GM19328 (cell line): ENCODE data around the gene SRMS.

Source experiments
- ATAC-seq: cut with Tn5 transposase; IDR thresholded peaks from one replicate; pipeline ENCODE4 v1.9.1; 2021; ENCODE audit warnings: mild to moderate bottlenecking, moderate library complexity; ENCODE audit not compliant: unreplicated experiment

SRMS gene

GRCh38 chr20:63547725-63548480 is at the start of gene SRMS:
TSS of gene SRMS (minus strand) at chr20:63547749. CDS start at chr20:63547463, 286 bp downstream.
- no peak for ATAC-seq

- no peak for ATAC-seq
Measured at GRCh38 chr20:63596423-63596822, 48.9 kb upstream of the SRMS start.

- no peak for ATAC-seq
Measured at GRCh38 chr20:63595416-63596127, 48.0 kb upstream of the SRMS start.

- no peak for ATAC-seq
Measured at GRCh38 chr20:63594043-63594561, 46.6 kb upstream of the SRMS start.

- ATAC-seq: no peak
Measured at GRCh38 chr20:63592661-63593060, 45.1 kb upstream of the SRMS start.

GRCh38 chr20:63591786-63592355 is 44.3 kb upstream of the SRMS start:
- no peak for ATAC-seq

GRCh38 chr20:63591147-63591533 is 43.6 kb upstream of the SRMS start:
- no peak for ATAC-seq

GRCh38 chr20:63590218-63591146 is 42.9 kb upstream of the SRMS start:
- no peak for ATAC-seq

- ATAC-seq: no peak
Measured at GRCh38 chr20:63589261-63590217, 42.0 kb upstream of the SRMS start.

- no peak for ATAC-seq
Measured at GRCh38 chr20:63588641-63589041, 41.1 kb upstream of the SRMS start.

GRCh38 chr20:63587776-63588591 is 40.4 kb upstream of the SRMS start:
- ATAC-seq: no peak

- no peak for ATAC-seq
Measured at GRCh38 chr20:63587256-63587655, 39.7 kb upstream of the SRMS start.

GRCh38 chr20:63586797-63587196 is 39.2 kb upstream of the SRMS start:
- no peak for ATAC-seq

GRCh38 chr20:63585616-63586565 is 38.3 kb upstream of the SRMS start:
- ATAC-seq: no peak

GRCh38 chr20:63582382-63583063 is 35.0 kb upstream of the SRMS start:
- ATAC-seq: no peak

- ATAC-seq: no peak
Measured at GRCh38 chr20:63580796-63581461, 33.4 kb upstream of the SRMS start.
